ENCODE data around the gene ASTE1.

ASTE1 gene

DNA sequence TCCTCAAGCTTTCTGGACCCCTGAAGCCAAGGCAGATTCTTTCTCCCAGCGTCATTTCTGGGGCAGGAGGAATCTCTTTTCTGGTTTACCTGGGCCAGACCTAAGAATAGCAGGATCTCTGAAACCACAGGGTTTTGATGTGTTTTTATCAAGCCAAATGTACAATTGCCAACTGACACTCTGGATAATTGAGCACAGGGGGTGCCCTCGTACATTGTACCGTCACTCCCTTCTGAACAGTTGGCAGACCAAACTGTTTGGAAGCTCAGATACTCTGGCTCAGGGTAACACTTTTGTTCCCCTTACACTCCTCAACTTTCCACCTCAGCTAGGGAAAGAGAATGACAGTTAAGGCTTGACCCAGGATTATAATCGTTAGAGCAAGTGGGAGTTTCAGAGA lies 49.9 kb downstream of the ASTE1 start:
- H3K79me1 ChIP-seq (replicated peaks; ENCODE audit: low read length, poor library complexity, severe bottlenecking) = peaks cover 9% of the 10 kb centered on the region
- H3K4me1 ChIP-seq (ENCODE audit: control insufficient read depth, insufficient read depth, low read depth, low read length) = no peaks in the 10 kb centered on the region
- H3K9ac ChIP-seq (ENCODE audit: low read length) = no peak overlapping the region
- H3K4ac ChIP-seq (ENCODE audit: low read depth in 1 of 2, low read length in 2 of 2) = no peak overlapping the region
- no peak overlapping the region for H2BK15ac ChIP-seq (ENCODE audit: low read depth, poor library complexity, severe bottlenecking)
- no peak overlapping the region for H2BK5ac ChIP-seq (ENCODE audit: low read depth, low read length, poor library complexity, severe bottlenecking)
- H3K36me3 ChIP-seq (ENCODE audit: control insufficient read depth in 1 of 2, insufficient read depth in 2 of 2, low read depth in 1 of 2, low read length in 2 of 2) = peaks cover 11 to 51% of the 10 kb centered on the region in 2 experiments
- H3K9me3 ChIP-seq (ENCODE audit: control insufficient read depth, low read length) = no peaks in the 10 kb centered on the region
- H3K18ac ChIP-seq (ENCODE audit: low read depth in 1 of 2, low read length in 2 of 2) = no peak overlapping the region
- H3K4me2 ChIP-seq (ENCODE audit: low read length, poor library complexity, severe bottlenecking) = no peak overlapping the region
- H3K4me3 ChIP-seq (ENCODE audit: insufficient read depth in 1 of 2, low read depth in 1 of 2, low read length in 2 of 2) = no peak overlapping the region
- H2BK120ac ChIP-seq (ENCODE audit: low read depth, low read length) = no peak overlapping the region
- H2AFZ ChIP-seq (ENCODE audit: low read depth, low read length) = no peak overlapping the region
- DNase-seq = no peak
- H4K8ac ChIP-seq (ENCODE audit: low read length) = no peak overlapping the region
- WGBS = 98% methylated on average over 4 of the region's 4 CpGs
- H3K14ac ChIP-seq (ENCODE audit: low read length in 2 of 2) = no peak overlapping the region
- H2AK5ac ChIP-seq (ENCODE audit: low read length, severe bottlenecking) = no peak overlapping the region
- H2BK12ac ChIP-seq (ENCODE audit: low read length in 2 of 2) = no peak overlapping the region
- H3K27me3 ChIP-seq (ENCODE audit: control insufficient read depth in 1 of 2, insufficient read depth in 1 of 2, low read length in 2 of 2) = no peaks in the 10 kb centered on the region
- H3K23ac ChIP-seq (ENCODE audit: low read length in 2 of 2) = no peak overlapping the region
- no peak overlapping the region for H3K27ac ChIP-seq (ENCODE audit: low read length, poor library complexity, severe bottlenecking)
- no peak overlapping the region for H4K91ac ChIP-seq (ENCODE audit: low read length)

DNA sequence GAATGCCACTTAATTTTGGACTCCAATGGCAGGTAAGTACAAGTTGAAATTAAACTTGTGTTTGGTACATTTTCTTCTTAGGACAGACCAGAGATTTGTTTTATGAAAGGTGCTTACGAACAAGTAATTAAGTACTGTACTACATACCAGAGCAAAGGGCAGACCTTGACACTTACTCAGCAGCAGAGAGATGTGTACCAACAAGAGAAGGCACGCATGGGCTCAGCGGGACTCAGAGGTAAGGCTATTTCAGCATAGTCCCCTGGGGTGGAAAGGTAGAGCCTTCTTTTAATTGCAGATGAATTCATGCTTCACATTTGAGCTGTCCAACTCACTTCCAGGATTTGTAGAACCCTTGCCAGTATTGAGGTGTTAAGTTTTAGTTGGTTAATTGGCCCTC lies 51.4 kb downstream of the ASTE1 start:
- H4K91ac ChIP-seq (ENCODE audit: low read length) = no peak overlapping the region
- no peak overlapping the region for H3K27ac ChIP-seq (ENCODE audit: low read length, poor library complexity, severe bottlenecking)
- H3K4me1 ChIP-seq (ENCODE audit: control insufficient read depth, insufficient read depth, low read depth, low read length) = no peaks in the 10 kb centered on the region
- 96% methylated on average over 3 of the region's 3 CpGs for WGBS
- no peak overlapping the region for H3K23ac ChIP-seq (ENCODE audit: low read length in 2 of 2)
- no peak overlapping the region for H2AFZ ChIP-seq (ENCODE audit: low read depth, low read length)
- no peak overlapping the region for H3K4me2 ChIP-seq (ENCODE audit: low read length, poor library complexity, severe bottlenecking)
- H2BK15ac ChIP-seq (ENCODE audit: low read depth, poor library complexity, severe bottlenecking) = no peak overlapping the region
- no peak overlapping the region for H3K18ac ChIP-seq (ENCODE audit: low read depth in 1 of 2, low read length in 2 of 2)
- no peak overlapping the region for H3K4me3 ChIP-seq (ENCODE audit: insufficient read depth in 1 of 2, low read depth in 1 of 2, low read length in 2 of 2)
- H2BK12ac ChIP-seq (ENCODE audit: low read length in 2 of 2) = no peak overlapping the region
- H3K14ac ChIP-seq (ENCODE audit: low read length in 2 of 2) = no peak overlapping the region
- H2BK120ac ChIP-seq (ENCODE audit: low read depth, low read length) = no peak overlapping the region
- H3K27me3 ChIP-seq (ENCODE audit: control insufficient read depth in 1 of 2, insufficient read depth in 1 of 2, low read length in 2 of 2) = no peaks in the 10 kb centered on the region
- H2AK5ac ChIP-seq (ENCODE audit: low read length, severe bottlenecking) = no peak overlapping the region
- H3K36me3 ChIP-seq (ENCODE audit: control insufficient read depth in 1 of 2, insufficient read depth in 2 of 2, low read depth in 1 of 2, low read length in 2 of 2) = peaks cover 14 to 44% of the 10 kb centered on the region in 2 experiments
- DNase-seq = no peak
- H3K9ac ChIP-seq (ENCODE audit: low read length) = no peak overlapping the region
- H3K4ac ChIP-seq (ENCODE audit: low read depth in 1 of 2, low read length in 2 of 2) = no peak overlapping the region
- no peak overlapping the region for H4K8ac ChIP-seq (ENCODE audit: low read length)
- H2BK5ac ChIP-seq (ENCODE audit: low read depth, low read length, poor library complexity, severe bottlenecking) = no peak overlapping the region
- H3K79me1 ChIP-seq (replicated peaks; ENCODE audit: low read length, poor library complexity, severe bottlenecking) = peaks cover 9% of the 10 kb centered on the region
- H3K9me3 ChIP-seq (ENCODE audit: control insufficient read depth, low read length) = no peaks in the 10 kb centered on the region

DNA sequence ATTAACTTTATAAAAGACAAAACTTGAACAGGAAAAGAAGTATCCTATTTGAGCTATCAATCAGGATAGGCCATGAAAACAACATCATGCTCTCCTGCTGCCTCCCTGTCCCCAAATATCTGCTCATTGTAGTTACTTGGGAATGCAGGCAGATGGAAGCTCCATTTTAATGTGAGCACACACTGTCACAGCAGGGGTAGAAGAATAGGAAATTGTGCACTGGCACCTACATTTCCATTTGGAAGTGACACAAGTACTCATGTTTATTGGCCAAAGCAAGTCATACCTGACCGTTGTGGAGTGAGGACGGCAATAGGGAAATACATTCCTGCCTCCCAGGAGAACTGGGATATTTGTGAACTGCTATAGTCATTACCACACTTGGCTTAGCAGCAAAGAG lies 52.4 kb downstream of the ASTE1 start:
- no peaks in the 10 kb centered on the region for H3K27me3 ChIP-seq (ENCODE audit: control insufficient read depth in 1 of 2, insufficient read depth in 1 of 2, low read length in 2 of 2)
- H3K4me3 ChIP-seq (ENCODE audit: insufficient read depth in 1 of 2, low read depth in 1 of 2, low read length in 2 of 2) = no peak overlapping the region
- no peaks in the 10 kb centered on the region for H3K9me3 ChIP-seq (ENCODE audit: control insufficient read depth, low read length)
- no peak overlapping the region for H3K14ac ChIP-seq (ENCODE audit: low read length in 2 of 2)
- H2BK120ac ChIP-seq (ENCODE audit: low read depth, low read length) = no peak overlapping the region
- H2AK5ac ChIP-seq (ENCODE audit: low read length, severe bottlenecking) = no peak overlapping the region
- H4K91ac ChIP-seq (ENCODE audit: low read length) = no peak overlapping the region
- WGBS = 93% methylated on average over 2 of the region's 2 CpGs
- H2BK15ac ChIP-seq (ENCODE audit: low read depth, poor library complexity, severe bottlenecking) = no peak overlapping the region
- no peak overlapping the region for H3K9ac ChIP-seq (ENCODE audit: low read length)
- H2BK5ac ChIP-seq (ENCODE audit: low read depth, low read length, poor library complexity, severe bottlenecking) = no peak overlapping the region
- no peak overlapping the region for H3K27ac ChIP-seq (ENCODE audit: low read length, poor library complexity, severe bottlenecking)
- H3K18ac ChIP-seq (ENCODE audit: low read depth in 1 of 2, low read length in 2 of 2) = no peak overlapping the region
- DNase-seq = no peak
- no peak overlapping the region for H3K23ac ChIP-seq (ENCODE audit: low read length in 2 of 2)
- no peaks in the 10 kb centered on the region for H3K4me1 ChIP-seq (ENCODE audit: control insufficient read depth, insufficient read depth, low read depth, low read length)
- no peak overlapping the region for H3K4me2 ChIP-seq (ENCODE audit: low read length, poor library complexity, severe bottlenecking)
- H2BK12ac ChIP-seq (ENCODE audit: low read length in 2 of 2) = no peak overlapping the region
- H3K4ac ChIP-seq (ENCODE audit: low read depth in 1 of 2, low read length in 2 of 2) = no peak overlapping the region
- H3K36me3 ChIP-seq (ENCODE audit: control insufficient read depth in 1 of 2, insufficient read depth in 2 of 2, low read depth in 1 of 2, low read length in 2 of 2) = peaks cover 17 to 48% of the 10 kb centered on the region in 2 experiments
- H4K8ac ChIP-seq (ENCODE audit: low read length) = no peak overlapping the region
- no peak overlapping the region for H2AFZ ChIP-seq (ENCODE audit: low read depth, low read length)
- peaks cover 9% of the 10 kb centered on the region for H3K79me1 ChIP-seq (replicated peaks; ENCODE audit: low read length, poor library complexity, severe bottlenecking)

DNA sequence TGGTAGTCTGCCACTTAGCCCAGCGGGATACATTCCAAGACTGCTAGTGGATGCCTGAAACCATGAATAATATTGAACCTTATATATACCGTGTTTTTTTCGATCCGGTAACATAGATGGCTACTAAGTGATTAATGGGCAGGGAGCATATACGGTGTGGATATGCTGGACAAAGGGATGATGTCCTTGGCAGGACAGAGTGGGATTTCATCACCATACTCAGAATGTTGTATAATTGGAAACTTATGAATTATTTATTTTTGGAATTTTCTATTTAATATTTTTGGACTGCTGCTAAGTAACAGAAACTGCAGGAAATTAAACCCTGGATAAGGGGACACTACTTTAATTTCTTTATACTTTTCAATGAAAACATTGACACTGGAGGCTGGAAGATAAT lies 53.2 kb downstream of the ASTE1 start:
- H3K18ac ChIP-seq (ENCODE audit: low read depth in 1 of 2, low read length in 2 of 2) = no peak overlapping the region
- no peak overlapping the region for H3K14ac ChIP-seq (ENCODE audit: low read length in 2 of 2)
- no peaks in the 10 kb centered on the region for H3K9me3 ChIP-seq (ENCODE audit: control insufficient read depth, low read length)
- 98% methylated on average over 5 of the region's 5 CpGs for WGBS
- DNase-seq = no peak
- H3K4me3 ChIP-seq (ENCODE audit: insufficient read depth in 1 of 2, low read depth in 1 of 2, low read length in 2 of 2) = no peak overlapping the region
- no peak overlapping the region for H4K91ac ChIP-seq (ENCODE audit: low read length)
- H3K27ac ChIP-seq (ENCODE audit: low read length, poor library complexity, severe bottlenecking) = no peak overlapping the region
- H2BK5ac ChIP-seq (ENCODE audit: low read depth, low read length, poor library complexity, severe bottlenecking) = no peak overlapping the region
- no peak overlapping the region for H2AK5ac ChIP-seq (ENCODE audit: low read length, severe bottlenecking)
- no peaks in the 10 kb centered on the region for H3K27me3 ChIP-seq (ENCODE audit: control insufficient read depth in 1 of 2, insufficient read depth in 1 of 2, low read length in 2 of 2)
- no peak overlapping the region for H3K23ac ChIP-seq (ENCODE audit: low read length in 2 of 2)
- H3K79me1 ChIP-seq (replicated peaks; ENCODE audit: low read length, poor library complexity, severe bottlenecking) = peaks cover 9% of the 10 kb centered on the region
- no peak overlapping the region for H2BK12ac ChIP-seq (ENCODE audit: low read length in 2 of 2)
- no peak overlapping the region for H4K8ac ChIP-seq (ENCODE audit: low read length)
- H2BK15ac ChIP-seq (ENCODE audit: low read depth, poor library complexity, severe bottlenecking) = no peak overlapping the region
- H2AFZ ChIP-seq (ENCODE audit: low read depth, low read length) = no peak overlapping the region
- no peak overlapping the region for H3K4ac ChIP-seq (ENCODE audit: low read depth in 1 of 2, low read length in 2 of 2)
- no peaks in the 10 kb centered on the region for H3K4me1 ChIP-seq (ENCODE audit: control insufficient read depth, insufficient read depth, low read depth, low read length)
- H2BK120ac ChIP-seq (ENCODE audit: low read depth, low read length) = no peak overlapping the region
- H3K4me2 ChIP-seq (ENCODE audit: low read length, poor library complexity, severe bottlenecking) = no peak overlapping the region
- H3K36me3 ChIP-seq (ENCODE audit: control insufficient read depth in 1 of 2, insufficient read depth in 2 of 2, low read depth in 1 of 2, low read length in 2 of 2) = peaks cover 17 to 56% of the 10 kb centered on the region in 2 experiments
- no peak overlapping the region for H3K9ac ChIP-seq (ENCODE audit: low read length)

All from mesenchymal stem cell (in vitro differentiated cells and primary cell).